SK-N-SH treated with all-trans-retinoic acid at 6 μM for 48 hours (cell line): ENCODE measurements around the gene PLD1.

ENCODE experiments used
- ARNTL ChIP-seq: fragments of 450-650 bp; formaldehyde crosslinking; IDR thresholded peaks from 2 replicates; pipeline ENCODE4 v1.5.0; 2020; ENCODE audit warnings: low read depth, mild to moderate bottlenecking, moderate library complexity, borderline replicate concordance
- BACH2 ChIP-seq: fragments of 250-450 bp; sonication (Bioruptor Pico); IDR thresholded peaks from 2 replicates; pipeline ENCODE4 v1.9.0; 2021; ENCODE audit warnings: mild to moderate bottlenecking, borderline replicate concordance
- GLIS3 ChIP-seq: fragments of 250-450 bp; sonication (Bioruptor Pico); IDR thresholded peaks from 2 replicates; pipeline ENCODE4 v1.5.0; 2020; ENCODE audit warnings: mild to moderate bottlenecking, moderate library complexity
- OSR1 ChIP-seq: fragments of 250-450 bp; sonication (Bioruptor Pico); IDR thresholded peaks from 2 replicates; pipeline ENCODE4 v1.8.0; 2022; ENCODE audit warnings: moderate library complexity, mild to moderate bottlenecking, inconsistent platforms
- RARB ChIP-seq: fragments of 250-450 bp; sonication (Bioruptor Pico); IDR thresholded peaks from 2 replicates; pipeline ENCODE4 v1.8.0; 2021; ENCODE audit warnings: mild to moderate bottlenecking, moderate library complexity
- TOX ChIP-seq: fragments of 250-450 bp; sonication (Bioruptor Pico); IDR thresholded peaks from 2 replicates; pipeline ENCODE4 v1.8.0; 2021; ENCODE audit warnings: mild to moderate bottlenecking, moderate library complexity, borderline replicate concordance
- ZNF565 ChIP-seq: fragments of 450-650 bp; formaldehyde crosslinking; conservative IDR thresholded peaks from 2 replicates; pipeline ENCODE4 v1.5.0; 2020; ENCODE audit warnings: low read depth, mild to moderate bottlenecking, moderate library complexity
- ZNF70 ChIP-seq: fragments of 450-650 bp; formaldehyde crosslinking; IDR thresholded peaks from 2 replicates; pipeline ENCODE4 v1.5.0; 2020; ENCODE audit warnings: mild to moderate bottlenecking, moderate library complexity
- TF ChIP-seq, protein P1 (sequence below): fragments of 250-450 bp; sonication (Bioruptor Pico); IDR thresholded peaks from 2 replicates; pipeline ENCODE4 v1.5.0; 2020; ENCODE audit warnings: mild to moderate bottlenecking, moderate library complexity
- TF ChIP-seq, protein P2 (sequence below): fragments of 250-450 bp; sonication (Bioruptor Pico); IDR thresholded peaks from 2 replicates; pipeline ENCODE4 v1.8.0; 2020; ENCODE audit warnings: mild to moderate bottlenecking, moderate library complexity, borderline replicate concordance

DNA sequence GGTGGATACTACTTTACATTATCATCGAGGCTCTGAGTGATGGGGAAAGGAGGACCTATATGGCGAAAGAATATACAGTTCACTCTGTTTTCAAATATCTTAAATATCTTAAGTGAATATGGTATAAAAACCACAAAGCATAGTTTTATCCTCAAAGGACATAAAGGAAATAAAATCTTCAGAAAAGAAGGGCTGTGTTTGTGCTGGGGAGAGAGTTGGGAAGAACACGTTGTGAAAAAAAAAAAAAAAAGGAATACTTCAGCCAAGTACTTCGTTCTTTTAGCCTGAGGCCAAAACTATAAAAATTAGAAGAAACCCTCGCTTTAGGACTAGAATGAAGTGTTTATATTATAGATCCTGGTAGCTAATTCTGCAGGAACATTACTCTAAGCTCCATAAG is 22.7 kb upstream of the PLD1 start:
- no peak for TF ChIP-seq BACH2 (CRISPR knock-in tag)
- TF ChIP-seq ZNF565, result no peak
- TF ChIP-seq OSR1 (CRISPR knock-in tag), result no peak
- no peak for TF ChIP-seq ZNF70 (CRISPR knock-in tag)
- no peak for TF ChIP-seq TOX
- TF ChIP-seq, protein P1, sequence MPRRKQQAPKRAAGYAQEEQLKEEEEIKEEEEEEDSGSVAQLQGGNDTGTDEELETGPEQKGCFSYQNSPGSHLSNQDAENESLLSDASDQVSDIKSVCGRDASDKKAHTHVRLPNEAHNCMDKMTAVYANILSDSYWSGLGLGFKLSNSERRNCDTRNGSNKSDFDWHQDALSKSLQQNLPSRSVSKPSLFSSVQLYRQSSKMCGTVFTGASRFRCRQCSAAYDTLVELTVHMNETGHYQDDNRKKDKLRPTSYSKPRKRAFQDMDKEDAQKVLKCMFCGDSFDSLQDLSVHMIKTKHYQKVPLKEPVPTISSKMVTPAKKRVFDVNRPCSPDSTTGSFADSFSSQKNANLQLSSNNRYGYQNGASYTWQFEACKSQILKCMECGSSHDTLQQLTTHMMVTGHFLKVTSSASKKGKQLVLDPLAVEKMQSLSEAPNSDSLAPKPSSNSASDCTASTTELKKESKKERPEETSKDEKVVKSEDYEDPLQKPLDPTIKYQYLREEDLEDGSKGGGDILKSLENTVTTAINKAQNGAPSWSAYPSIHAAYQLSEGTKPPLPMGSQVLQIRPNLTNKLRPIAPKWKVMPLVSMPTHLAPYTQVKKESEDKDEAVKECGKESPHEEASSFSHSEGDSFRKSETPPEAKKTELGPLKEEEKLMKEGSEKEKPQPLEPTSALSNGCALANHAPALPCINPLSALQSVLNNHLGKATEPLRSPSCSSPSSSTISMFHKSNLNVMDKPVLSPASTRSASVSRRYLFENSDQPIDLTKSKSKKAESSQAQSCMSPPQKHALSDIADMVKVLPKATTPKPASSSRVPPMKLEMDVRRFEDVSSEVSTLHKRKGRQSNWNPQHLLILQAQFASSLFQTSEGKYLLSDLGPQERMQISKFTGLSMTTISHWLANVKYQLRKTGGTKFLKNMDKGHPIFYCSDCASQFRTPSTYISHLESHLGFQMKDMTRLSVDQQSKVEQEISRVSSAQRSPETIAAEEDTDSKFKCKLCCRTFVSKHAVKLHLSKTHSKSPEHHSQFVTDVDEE (CRISPR knock-in tag), result no peak
- no peak for TF ChIP-seq GLIS3 (CRISPR knock-in tag)
- no peak for TF ChIP-seq RARB
- TF ChIP-seq ARNTL, result no peak
- TF ChIP-seq, protein P2, sequence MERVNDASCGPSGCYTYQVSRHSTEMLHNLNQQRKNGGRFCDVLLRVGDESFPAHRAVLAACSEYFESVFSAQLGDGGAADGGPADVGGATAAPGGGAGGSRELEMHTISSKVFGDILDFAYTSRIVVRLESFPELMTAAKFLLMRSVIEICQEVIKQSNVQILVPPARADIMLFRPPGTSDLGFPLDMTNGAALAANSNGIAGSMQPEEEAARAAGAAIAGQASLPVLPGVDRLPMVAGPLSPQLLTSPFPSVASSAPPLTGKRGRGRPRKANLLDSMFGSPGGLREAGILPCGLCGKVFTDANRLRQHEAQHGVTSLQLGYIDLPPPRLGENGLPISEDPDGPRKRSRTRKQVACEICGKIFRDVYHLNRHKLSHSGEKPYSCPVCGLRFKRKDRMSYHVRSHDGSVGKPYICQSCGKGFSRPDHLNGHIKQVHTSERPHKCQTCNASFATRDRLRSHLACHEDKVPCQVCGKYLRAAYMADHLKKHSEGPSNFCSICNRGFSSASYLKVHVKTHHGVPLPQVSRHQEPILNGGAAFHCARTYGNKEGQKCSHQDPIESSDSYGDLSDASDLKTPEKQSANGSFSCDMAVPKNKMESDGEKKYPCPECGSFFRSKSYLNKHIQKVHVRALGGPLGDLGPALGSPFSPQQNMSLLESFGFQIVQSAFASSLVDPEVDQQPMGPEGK (CRISPR knock-in tag), result no peak
